ENCODE results near the gene HAPLN3.
A peak's percentile ranks its signal among the peaks of the same experiment; 100 is the strongest.

HAPLN3 gene

DNA sequence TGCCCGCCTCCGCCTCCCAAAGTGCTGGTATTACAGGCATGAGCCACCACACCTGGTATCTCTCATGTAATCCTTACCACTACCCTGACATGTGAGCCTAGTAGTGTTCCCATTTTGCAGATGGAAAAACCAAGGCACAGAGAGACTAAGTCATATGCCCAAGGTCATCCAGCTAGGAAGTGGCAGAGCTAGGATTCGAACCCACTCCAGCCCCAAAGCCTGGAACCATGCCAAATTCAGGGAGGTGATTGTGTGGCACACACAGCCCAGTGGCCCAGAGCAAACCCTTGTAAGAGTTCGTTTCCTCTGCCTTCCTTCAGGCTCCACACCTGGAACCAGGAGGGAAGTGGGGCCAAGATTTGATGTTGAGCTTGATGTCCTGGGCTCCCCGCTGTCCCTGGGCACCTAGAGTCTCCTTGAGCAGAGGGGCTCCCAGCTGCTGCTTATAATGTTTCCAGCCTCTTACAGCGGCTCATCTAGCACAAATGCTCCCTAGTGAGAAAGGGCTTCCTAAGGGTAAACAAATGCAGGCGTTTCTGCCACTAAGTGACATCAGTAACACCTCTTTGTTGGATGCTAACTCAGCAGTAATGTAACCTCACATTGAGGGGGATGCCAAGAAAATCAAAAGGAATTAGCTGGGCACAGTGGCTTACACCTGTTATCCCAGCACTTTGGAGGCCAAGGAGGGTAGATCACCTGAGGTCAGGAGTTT lies 3.6 kb downstream of the HAPLN3 start:
- no peak for DNase-seq

DNA sequence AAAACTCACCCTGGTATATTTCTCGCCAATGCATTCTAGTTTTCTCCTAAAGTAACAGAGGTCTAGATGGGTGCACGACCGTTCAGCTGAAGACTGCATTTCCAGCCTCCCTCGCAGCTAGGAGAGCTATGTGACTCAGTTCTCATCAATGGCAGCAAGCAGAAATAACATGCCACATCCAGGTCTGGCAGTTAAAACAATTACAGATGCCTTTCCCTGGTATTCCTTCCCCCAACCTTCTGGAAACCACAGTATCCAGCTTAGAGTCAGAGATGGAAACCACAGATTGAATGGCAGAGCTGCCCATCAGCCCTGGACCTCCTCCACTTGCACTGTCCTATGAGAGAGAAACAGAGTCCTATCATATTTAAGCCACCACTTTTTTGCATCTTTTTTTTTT lies 4.8 kb downstream of the HAPLN3 start:
- DNase-seq = peak; percentile 56

DNA sequence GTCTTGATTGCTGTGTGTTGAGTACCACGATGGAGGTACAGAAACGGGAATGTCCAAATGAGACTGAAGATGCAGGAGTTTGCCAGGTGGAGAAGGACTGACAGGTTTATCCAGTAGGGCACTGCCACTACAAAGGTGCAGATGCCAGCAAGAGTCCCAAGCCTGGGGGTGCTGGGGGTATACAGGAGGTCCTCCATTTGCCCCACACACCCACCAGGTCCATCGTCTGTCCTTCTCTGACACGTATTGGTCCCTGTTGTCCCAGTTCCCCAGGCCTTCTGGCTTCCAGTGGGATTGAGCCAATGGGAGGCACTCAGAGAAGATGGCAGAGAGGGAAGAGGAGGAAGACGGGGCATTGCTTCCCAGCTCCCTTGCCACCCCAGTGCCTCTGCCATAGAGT lies 6.6 kb downstream of the HAPLN3 start:
- no peak for DNase-seq

DNA sequence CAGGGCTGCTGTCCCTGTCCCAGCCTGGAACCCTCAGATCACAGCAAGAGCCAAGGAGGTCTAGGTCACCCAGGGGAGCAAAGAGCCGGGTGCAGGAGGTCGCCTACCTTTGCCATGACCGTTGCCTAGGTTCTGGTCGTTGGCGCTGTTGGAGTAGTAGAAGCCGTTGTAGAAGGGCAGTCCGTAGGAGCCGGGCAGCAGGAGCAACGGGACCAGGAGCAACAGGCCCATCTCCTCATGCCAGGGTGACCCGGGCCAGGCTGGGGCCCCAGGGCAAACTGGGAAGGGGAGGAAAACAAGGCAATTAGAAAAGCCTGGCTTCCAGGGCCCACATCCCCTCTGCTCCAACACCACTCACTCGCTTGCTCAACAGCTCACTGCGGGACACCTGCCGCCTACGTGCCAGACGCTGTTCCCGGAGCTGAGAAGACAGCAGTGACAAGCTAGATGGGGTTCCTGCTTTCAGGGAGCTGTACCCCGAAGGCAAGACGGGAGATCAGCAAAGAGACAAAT lies 8.2 kb downstream of the HAPLN3 start:
- no peak for DNase-seq

DNA sequence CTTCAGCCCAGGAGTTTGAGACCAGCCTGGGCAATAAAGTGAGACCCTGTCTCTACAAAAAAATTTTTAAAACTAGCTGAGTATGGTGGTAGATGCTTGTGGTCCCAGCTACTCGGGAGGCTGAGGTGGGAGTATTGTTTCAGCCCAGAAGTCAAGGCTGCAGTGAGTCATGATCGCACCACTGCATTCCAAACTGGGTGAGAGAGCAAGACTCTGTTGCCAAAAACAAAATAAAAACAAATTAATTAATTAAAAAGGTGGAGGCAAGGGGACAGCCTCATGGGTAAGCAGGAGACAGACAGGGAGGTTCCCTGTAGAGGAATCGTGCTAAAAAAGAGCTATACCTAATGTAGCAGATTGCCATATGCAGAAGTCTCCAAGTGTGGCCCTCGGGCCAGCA lies 12.6 kb downstream of the HAPLN3 start:
- DNase-seq = peak; percentile 75

DNA sequence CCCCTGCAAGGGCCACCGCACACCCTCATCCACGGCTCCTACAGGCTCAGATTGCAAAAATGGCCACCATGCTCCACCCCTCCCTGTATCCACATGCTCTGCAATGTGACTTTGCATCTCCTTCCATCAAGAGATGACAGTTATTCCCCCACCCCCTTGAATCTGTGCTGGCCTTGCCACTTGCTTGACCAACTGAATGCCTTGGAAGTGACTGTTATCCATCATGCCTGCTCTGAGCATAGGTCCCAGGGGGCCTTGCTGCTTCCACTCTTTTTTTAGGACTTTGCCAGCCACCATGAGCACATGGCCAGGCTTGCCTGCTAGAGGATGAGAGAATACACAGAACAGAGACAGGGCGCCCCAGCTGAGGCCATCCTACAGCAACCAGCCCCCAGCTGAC lies 13.6 kb downstream of the HAPLN3 start:
- peak; percentile 56 for DNase-seq

DNA sequence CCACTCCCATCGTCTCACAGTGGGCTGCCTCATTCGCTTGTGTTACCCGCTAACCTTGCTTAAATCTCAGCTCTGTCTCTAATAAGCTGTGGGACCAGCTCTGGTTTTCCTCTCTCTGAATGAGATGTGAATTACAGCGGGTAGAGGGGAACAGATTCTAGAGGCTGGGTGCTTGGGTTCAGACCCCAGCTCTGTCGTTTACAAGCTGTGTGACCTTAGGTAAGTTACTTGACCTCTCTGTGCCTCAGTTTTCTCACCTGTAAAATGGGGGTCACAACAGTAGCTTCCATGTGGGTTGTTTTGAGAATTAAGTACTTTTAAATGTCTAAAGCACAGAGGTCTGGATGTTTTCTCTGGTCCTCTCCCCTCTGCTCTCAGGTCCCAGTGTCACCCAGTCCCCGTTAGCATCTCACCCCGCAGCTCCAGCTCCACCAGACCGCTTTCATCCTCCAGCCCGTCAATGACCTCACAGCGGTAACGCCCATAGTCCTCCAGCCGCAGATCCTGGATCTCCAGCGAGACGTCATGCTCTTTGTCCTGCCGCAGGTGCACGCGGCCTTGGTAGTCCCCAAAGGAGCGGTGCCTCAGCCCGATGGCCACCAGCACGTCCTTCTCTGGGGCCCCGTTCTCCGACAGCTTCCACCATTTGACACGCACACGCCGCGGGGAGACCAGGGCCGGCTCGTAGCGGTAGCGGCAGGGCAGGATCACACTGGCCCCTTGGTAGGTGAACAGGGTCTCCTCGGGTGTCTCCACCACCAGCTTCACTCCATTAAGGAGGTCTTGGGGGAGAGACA lies 14.2 kb downstream of the HAPLN3 start:
- DNase-seq = no peak

DNA sequence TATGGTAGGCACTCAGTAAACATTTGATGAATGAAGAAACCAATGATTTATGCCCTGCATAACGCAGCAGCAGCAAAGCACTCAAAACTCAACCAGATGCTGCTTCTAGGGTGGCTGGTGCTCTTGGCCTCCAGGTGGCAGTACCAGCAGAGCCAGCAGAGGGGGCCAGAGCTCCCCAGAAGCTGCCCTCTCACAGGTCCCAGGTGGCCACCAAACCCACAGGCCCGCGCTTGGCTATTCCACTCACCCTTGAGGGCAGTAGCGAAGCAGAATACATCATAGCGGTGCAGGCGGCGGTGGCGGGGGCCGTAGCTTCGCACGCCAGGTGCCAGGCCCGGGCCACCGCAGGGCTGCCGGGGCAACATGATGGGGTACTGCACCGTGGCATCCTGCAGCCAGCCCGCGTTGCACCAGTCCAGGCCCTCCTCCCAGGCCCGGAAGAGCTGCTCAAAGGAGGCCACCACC lies 16.6 kb downstream of the HAPLN3 start:
- peak; percentile 47 for DNase-seq

DNA sequence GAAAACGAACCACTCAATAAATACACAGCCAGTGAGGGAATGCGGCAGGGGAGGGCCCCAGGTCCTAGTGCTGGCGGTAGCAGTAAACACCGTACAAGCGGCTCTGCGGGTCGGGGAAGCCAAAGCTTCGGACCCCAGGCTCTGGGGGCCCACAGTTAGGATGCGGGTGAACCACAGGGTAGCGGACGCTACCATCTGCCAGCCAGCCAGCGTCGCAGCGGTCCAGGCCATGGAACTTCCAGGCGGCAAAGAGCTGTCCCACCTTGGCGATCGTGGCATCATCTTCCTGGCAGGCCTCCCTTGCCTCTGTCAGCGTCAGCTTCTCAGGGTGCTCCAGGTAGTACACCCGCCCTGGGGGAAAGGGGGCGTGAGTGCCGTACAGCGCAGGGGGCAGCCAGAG lies 17.4 kb downstream of the HAPLN3 start:
- DNase-seq = no peak

DNA sequence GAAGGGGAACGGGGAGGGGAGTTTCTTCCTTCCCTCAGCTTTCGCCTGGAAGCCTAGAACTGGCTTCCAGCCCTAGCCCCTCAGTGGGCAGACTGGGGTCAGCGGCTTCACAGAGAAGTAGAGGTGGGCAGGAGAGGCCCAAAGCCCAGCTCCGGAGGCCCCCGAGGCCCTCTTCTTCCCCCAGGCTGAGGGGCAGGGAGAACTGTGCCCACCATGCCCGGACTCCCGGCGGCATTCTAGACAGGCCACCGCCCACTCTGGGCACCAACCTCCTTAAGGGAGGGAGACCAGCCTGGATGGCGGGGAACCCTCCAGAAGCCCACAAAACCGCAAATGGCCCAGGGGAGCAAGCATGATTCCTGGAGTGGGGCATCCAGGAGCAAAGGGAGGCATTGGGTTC lies 17.9 kb downstream of the HAPLN3 start:
- DNase-seq = no peak

DNA sequence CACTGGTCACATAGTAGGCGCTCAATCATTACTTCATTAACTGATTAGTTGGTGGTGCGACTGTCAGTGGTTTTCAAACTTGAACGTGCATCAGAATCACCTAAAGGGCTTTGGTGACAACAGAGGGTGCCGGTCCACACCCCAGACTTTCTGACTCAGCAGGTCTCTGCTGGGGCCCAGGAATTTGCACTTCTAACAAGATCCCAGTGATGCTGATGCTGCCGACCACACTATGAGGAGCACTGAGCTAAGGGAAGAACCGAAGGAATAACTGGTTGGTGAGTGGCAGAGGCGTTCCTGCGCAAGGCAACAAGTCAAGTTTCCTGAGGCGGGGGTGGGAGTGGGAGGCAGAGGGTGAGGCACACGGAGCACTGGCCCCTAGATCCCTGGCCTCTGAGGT lies 18.8 kb downstream of the HAPLN3 start:
- DNase-seq = no peak

DNA sequence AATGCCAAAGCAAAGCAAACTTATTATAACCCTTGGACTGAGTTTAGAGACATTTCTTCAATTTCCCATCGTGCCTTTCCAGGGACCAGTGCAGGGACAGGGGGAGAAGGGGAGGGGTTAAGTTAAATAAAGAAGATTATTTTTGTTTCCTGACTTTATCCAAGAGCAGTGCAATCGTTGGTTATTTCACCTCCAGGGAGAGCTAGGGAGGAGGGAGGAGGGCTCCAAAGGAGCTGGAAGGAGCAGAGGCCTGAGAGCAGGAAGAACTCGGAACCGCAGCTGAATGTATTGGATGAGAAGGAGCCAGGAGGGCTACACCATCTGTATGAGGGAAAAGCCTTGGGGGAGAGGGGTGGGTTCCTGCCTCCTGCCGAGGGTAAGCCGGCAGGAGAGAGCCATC lies 20.7 kb downstream of the HAPLN3 start:
- DNase-seq = no peak

DNA sequence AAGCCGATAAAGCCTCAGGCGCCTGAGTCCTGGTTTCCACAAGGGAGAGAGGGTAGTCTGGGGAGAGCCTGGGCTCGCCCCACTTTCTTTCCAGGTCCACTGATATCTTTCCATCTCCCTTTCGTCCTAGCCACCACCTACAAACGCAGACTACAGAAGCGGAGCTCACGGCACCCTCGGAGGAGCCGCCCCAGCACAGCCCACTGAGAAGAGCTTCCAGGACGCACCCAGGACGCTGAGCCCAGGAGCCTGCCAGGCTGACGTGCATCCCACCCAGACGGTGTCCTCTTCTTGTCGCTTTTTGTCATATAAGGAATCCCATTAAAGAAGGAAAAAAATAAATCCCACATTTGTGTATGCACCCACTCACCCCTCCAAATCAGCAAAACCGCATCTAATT lies 21.1 kb downstream of the HAPLN3 start:
- DNase-seq = no peak

DNA sequence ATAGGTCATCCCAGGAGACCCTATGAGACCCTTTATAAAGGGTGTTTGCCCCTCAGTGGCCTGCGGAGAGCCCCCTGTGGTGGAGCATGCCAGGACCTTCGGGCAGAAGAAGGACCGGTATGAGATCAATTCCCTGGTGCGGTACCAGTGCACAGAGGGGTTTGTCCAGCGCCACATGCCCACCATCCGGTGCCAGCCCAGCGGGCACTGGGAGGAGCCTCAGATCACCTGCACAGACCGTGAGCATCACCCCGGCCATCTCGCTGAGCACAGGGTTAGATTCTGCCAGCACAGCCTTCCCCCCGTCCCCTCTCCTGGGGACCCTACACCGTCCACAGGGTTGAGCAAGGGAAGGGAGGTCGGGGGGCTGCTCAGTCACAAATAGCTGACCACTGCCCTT lies 21.6 kb downstream of the HAPLN3 start:
- no peak for DNase-seq

DNA sequence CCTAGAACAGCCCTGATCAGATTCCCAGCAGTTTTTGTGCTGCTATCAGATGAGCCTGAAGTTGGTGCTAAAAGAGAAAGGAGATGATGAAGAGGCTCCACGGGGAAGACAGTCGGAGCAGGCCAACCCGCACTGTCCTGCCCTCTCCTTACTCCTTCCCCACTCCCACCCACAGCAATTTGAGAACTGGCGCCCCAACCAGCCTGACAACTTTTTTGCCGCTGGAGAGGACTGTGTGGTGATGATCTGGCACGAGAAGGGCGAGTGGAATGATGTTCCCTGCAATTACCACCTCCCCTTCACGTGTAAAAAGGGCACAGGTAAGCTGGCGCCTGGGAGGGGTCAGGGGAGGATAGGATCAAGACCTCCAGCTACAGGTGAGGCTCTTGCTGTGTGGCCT lies 22.6 kb downstream of the HAPLN3 start:
- DNase-seq = no peak

DNA sequence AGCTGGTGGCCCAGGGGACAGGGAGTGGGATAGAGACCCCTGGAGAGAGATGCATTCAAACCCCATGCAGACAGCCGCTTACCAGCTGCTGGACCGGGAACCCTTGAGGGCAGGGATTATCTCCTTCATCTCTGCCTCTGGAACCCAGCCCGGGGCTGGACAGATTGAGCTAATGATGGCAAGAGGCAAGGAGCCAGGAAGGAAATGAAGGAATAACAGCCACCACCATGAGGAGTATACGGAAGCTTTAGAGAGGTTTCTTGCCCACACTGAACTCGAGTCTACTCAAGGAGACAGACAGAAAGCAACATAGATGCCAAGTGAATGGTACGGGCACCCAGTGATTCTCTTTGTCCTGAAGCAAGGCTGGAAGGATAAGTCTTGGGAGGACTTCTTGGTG lies 23.2 kb downstream of the HAPLN3 start:
- DNase-seq = no peak

DNA sequence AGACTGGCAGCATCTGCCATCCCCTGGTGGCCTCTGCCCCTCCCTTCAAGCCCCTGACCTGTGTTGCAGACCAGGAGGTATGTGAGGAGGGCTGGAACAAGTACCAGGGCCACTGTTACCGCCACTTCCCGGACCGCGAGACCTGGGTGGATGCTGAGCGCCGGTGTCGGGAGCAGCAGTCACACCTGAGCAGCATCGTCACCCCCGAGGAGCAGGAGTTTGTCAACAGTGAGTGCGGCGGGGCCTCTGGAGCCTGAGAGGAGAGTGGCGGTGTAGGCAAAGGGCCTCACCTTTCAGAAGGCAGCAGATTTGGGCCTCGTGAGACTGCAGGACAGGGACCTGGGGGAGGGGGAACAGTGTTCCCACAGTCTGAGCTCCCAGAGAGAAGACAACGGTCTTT lies 24.0 kb downstream of the HAPLN3 start:
- no peak for DNase-seq

DNA sequence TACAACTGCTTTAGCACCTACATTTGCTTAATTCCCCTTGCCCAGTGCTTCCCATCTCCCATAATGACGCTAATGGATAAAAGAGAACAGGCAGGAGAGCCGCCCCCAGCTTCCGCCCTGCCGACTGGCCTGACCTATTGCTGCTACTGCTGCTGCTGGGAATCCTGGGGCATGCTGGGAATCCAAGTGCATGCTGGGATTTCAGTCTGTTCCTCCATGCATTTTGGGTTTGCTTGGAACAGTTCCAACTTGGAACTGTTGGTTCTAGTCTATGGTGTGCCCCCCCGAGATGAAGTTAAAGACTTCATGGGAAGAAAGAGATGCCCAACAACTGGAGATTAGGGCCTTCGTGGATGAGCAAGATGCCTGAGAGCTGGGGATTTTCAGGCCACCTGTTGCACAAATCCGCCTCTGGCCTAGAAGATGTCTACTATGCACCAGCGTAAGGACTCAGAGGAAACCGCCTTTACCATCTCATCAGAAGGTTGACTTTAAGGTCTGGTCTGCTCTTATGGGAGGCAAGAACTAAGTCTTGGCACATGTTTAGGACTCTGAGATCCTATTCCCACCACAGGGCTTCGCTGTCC lies 29.0 kb downstream of the HAPLN3 start:
- no peak for DNase-seq

DNA sequence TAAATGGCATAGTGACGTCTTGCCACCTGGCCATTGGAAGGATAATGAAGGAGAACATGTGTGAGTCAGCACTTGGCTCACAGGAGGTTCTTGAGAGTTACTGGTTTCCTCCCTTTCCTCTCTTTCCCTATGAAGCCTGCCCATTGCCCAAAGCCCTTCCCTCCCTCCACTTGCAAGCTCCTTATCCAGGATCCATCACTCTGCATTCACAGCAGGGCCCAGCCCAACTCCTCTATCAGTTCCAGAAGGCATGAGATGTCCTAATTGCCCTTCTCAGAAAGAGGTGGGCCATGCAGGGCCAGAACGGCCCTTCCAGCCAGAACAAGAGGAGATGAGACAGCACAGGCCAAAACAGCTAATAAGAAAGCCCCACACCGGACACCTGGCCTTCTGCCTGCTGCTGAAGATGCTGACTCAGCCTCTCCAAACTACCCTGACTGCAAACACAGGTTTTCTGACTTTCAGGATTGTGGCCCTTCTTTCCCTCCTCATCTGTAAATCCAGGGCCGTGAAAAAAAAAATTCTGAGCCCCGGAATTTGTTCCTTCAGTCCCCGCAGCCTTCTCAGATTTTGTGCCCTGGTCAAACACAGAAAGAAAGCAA lies 29.7 kb downstream of the HAPLN3 start:
- no peak for DNase-seq

DNA sequence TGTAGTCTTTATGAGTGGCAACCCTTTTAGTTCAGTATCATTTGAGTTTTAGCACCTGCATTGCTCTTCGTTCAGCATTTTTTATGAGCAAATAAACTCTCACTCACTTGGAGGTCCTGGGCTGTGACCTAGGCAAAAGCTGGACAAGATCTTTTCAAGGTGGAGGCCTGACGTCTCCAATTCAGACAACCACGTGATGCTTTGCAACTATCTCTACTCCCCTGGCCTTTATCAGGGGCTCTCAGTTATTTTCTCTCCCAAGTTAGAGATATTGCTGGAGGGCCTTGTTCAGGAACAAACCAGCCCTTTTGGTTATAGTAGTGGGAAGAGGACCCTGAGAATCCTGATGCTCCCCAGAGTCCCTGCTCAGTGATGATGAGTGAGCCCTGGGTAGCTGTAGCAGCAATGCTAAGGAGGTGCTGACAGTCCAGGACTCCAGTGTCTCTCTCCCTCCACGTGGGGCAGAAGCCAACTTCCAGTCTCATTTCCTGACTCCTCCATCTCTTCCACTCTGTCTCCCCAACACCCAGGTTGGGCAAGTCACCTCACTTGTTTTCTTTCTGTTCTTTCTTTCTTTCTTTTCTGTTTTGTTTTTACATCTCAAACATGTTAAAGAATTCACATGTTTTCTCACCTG lies 30.4 kb downstream of the HAPLN3 start:
- DNase-seq = no peak

DNA sequence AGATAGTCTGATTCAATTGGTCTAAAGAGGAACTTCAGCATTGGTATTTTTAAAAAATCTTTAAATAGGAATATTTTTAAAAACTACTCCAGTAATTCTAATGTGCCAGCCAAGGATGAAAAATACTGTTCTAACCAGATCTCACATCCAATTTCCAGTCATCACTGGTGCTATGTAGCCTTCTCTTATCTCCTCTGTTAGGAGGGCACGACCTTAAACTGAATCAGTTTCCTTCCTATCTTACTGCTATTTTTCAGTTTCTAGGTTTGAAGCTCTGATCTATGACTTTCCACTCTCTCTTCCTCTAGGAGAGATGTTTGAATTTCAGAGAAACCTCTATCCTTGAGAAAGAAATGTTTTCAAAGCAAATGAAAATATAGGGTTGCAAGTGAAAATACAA lies 31.9 kb downstream of the HAPLN3 start:
- DNase-seq = no peak

DNA sequence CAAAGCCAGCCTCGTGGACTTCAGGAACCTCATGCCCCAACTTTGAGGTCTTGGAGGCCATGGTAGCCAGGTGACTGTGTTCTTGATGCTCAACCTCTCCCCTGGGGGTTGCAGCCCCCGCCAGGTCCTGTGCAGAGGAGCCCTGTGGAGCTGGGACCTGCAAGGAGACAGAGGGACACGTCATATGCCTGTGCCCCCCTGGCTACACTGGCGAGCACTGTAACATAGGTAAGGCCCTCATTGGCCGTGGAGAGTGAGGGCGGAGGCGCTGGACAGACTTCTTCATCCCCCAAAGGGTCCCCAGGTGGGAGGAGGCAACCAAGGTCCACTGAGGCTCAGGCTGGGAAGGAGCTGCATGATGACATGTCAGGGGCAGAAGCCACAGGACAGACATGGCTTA lies 35.1 kb downstream of the HAPLN3 start:
- DNase-seq = no peak

DNA sequence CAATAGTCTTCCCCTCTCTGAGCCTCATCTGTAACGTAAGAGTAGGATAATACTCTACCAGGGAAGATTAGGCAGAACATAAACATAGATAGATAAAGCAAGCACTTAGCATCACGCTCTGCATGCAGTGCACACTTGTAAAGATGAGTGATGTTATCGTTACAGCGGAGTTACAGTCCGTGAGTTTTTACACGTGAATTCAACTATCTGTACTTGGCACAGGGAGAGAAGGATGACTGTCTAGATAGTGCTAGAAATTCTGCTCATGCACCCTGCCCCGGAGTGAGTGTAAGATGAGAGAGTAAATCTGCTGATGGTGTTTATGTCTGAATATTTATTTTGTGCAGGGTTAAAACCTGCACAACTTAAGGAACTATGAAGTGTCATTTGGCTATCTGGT lies 35.8 kb downstream of the HAPLN3 start:
- DNase-seq = no peak

Data from fibroblast of skin of right biceps (primary cell).